GM19193 (cell line): ENCODE measurements around the gene KRTAP12-4.

Experiments
- POLR2A ChIP-seq: IDR thresholded peaks from 4 replicates; pipeline ENCODE4 v1.6.1; 2011; ENCODE audit not compliant: insufficient read depth, insufficient read length; ENCODE audit errors: extremely low read depth

KRTAP12-4 gene

DNA sequence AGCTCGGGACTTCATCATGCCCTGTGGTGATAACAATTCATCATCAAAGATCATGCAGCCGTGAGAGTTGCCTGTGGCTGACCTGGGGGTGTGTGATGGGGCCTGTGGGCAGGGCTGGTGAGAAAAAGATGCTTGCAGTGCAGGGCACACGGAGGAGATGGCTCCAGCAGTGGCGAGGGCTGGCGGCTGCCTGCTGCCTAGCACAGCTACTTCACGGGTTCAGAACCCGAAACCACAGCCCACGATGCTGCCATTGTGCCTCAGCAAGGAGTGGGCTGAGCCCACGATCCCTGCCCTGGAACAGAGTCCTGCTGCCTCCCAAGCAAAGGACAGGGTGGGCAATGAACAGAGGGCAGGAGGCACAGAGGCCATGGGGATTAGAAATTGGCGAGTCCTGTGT is 28.2 kb downstream of the KRTAP12-4 start:
- TF ChIP-seq POLR2A = no peak

DNA sequence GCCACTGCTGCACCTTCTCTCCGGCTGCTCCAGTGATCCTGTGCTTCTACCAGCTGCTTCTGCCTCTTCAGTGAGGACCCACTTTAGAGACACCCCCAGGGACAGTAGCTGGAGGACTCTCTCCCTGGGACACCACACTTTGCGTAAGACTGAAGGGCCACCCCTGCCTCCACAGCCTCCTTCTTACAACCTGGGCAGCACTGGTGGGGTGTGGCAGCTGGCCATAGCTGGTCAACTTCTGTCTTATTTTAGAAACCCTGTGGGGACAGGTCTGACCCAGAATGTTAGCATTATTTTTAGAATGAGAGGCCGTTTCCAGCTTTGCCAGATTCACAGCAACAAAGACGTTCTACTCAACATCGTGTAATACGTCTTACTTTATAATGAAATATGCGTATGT is 28.7 kb downstream of the KRTAP12-4 start:
- no peak for TF ChIP-seq POLR2A

DNA sequence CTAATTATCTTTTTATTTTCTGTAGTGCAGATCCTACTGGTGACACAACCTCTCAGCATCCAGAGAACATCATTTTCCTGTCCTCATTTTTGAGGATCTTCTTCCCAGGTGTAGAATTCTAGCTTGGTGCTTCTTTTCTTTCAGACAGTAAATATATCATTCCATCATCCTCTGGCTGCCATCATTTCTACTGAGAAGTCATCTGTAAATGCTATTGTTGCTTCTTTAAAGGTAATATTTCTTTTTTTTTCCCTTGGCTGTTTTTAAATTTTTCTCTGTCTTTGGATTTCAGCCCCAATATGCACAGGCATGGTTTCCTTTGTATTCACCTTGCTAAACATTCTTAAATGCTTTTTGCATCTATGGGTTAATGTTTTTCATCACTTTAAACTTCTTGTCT is 30.9 kb downstream of the KRTAP12-4 start:
- no peak for TF ChIP-seq POLR2A

DNA sequence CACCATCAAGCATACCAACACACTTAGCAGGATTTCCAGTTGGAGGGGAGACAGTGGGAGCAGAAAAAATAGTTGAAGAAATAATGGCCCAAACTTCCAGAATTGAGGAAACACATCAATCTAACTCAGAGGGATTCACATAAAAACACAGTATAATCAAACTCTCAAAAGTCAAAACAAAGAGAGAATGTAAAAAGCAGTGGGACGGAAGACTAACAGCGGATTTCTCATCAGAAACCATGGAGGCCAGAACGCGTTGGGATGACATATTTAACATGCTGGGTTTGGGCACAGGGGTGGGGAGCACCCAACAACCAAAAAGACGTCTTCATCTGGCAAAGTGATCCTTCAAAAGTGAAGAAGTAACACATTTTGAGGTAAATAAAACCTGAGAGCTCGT is 34.6 kb downstream of the KRTAP12-4 start:
- no peak for TF ChIP-seq POLR2A

DNA sequence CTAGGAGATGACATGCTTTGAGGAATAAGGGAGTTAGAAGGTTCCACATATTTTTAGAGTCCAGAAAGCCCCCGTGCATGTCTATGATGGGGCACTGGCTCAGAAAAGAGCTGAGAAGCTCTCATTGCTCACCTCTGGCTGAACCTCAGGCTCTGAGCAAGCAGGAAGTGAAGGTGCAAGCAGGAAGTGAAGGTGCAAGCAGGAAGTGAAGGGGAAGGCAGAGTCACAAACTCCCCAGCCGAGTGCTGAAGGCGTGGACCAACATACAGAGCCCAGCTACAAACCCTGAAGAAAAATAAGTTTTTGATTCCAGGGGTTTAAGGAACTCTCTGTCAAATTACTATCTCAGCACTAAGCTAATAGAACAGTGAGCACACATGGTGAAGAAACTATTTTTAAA is 35.5 kb downstream of the KRTAP12-4 start:
- TF ChIP-seq POLR2A = no peak

DNA sequence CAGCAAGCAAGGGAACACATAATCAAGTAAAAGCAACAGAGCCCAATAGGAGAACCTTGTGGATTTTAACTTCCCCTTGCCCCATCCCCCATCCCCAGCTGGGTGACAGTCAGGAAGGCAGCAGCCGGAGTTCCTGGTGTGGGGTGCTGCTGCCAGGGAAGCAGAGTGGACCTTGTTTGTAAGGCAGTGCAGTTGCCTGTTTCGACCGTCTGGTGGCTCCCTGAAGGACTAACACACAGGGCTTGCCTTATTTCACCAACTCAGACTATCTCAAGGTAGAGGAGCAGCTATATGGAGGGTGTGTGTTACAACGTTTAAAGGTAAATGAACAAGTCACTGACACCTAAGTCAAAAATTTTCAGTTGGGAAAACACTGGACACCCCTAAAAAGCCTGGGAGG is 36.0 kb downstream of the KRTAP12-4 start:
- no peak for TF ChIP-seq POLR2A

DNA sequence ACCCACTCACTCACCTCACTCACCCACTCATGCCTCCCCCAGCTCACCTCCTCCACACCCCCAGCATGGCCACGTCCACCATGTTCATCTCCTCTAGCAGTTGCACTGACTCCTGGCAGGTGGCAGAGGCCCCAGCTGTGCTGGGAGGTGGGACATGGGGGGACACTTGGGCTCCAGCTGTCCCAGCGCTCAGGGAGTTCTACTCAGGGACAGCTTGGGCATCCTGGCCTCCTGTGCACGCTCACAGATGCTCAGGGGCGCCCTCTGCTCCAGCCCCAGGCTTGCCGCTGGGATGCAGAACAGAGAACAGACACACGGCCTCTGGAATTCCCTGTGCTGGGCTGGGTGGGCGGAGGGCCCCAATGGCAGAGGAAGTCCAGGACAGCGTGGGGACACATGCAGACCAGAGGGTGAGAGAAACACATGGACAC is 37.4 kb downstream of the KRTAP12-4 start:
- TF ChIP-seq POLR2A = no peak

DNA sequence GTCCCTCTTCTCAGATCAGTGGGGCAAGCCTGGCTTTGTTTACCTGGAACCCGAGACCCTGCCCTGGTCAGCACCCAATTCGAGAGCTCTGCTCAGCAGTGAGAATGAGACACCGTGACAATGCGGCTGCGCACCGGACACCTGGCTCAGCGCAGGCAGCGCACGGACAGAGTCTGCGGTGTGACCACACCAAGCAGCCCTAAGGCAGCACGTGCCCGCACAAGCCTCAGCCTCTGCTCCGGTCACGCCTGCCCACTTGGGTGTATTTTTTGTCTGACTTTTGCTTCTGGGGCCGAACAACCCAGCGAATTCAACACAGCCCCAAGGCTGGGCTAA is 37.9 kb downstream of the KRTAP12-4 start:
- TF ChIP-seq POLR2A = no peak

DNA sequence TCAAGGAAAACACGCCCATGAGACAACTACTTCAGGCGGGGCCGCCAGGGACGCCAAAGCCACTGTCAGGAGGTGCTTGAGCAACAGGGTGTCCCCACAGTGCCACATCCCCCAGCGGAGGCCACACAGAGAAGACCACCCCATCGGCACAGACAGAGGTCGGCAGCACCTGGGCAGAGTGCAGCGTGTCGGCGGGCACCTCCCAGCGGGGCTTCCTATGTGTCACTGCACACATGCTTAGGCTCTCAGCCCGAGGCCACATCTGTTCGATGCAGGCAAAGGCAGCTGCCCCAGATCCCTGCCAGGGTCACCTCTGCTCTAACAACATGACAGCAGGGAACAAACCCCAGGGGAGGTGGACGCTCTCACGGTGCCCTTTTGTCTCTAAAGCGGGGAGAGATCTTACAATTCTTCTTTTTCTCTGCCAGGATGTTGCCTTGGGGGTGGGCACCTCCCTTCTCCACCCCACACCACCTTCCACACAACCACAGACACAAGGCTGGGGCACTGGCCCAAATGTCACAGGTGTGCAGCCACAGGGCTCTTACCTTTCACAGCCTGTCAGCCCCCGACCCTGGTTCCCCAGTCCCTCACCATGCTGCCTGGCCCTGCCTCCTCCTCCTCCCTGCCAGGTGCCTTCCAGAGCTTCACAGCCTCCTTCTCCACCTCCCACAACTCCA is 38.4 kb downstream of the KRTAP12-4 start:
- no peak for TF ChIP-seq POLR2A

DNA sequence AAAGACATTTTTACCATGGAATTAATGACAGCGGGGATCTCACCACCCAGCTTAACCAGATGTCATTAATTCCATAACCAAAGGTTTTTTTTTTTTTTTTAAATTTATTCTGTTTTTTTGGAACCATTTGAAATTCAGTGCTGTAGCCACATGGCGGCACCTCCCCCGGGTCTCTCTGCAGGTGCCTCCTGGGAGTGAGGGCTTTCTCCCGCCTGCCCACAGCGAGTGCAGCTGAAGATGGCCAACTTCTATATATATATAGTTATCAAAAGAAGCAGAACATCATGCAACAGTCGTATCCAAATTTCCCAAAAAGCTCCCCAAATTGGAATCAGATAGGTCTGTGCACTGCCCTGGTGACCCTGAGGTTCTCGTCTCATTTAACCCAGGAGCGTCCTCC is 39.0 kb downstream of the KRTAP12-4 start:
- TF ChIP-seq POLR2A = no peak

DNA sequence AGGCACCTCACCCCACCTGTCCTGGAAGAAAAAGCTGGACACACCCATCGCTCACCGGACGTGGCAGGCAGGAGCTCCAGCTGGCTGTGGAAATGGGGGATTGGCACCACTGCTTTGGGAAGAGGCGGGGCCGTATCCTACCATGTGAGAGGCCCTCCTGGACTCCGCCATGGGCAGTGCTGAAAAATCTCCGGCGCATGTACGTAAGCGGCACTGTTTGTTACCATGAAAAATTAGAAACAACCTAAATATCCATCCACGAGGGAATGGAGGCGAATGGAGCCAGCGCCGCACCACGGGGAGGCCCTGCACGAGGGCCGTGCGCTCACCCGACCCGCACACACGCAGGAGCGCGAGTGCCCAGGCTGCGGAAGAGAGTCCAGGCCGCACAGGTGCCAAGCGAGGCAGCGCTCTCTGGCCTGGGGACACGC is 39.5 kb downstream of the KRTAP12-4 start:
- TF ChIP-seq POLR2A = no peak

DNA sequence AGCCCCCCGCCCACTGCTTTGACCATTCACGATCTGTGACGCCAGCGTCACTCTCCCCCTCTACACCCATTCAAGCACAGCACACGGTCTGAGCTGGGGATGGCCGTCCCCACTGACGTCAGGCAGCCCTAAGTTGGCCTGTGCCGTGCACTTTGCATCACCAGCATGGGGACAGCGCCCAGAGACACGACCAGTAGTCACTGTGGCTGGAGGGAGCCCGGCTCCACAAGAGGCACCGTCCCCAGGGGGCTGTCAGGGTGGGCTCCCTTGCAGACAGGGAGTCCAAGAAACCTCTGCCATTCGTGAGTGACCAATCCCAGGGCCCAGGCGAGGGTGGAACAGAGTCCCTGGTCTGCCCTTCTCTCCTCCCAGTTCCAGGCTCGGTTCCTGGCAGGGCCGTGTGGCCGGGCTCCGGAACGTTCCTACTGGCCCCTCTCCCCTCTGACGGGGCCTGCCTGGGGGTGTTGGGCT is 40.3 kb downstream of the KRTAP12-4 start:
- TF ChIP-seq POLR2A = no peak

DNA sequence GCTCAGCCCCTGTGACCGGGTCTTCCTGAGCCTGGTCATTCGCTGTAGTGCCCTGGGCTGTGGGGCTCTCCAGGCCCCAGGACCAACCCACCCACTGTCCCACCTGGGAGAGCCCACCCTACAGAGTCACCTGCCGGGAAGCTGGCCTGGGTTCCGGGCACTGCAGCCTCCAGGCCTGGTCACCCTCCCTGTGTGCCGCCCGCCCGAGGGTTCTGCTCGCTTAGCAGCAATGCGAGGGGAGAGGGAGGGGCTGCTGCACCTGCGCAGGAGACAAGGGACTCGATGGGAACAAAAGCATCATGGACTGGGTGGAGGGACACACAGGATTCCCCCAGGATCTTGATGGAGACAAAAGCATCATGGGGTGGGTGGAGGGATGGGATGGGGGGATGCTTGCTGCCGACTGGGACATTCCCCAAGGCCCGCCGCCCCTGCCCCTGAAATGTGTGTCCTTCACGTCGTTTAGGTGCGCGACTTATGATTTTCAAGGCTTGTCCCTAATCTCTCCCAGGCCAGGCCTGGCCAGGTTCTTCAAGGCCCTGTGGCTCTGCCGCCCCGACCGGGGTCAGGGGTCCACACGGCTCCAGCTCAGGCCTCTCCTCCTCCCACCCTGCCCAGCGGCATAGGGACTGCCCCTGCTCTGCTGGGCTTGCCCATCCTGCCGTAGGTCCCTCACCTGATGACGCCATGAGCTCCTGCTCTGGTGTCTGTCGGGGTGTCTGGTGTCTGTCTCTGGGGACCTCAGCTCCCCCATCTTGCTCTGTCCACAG is 40.9 kb downstream of the KRTAP12-4 start:
- TF ChIP-seq POLR2A = no peak

DNA sequence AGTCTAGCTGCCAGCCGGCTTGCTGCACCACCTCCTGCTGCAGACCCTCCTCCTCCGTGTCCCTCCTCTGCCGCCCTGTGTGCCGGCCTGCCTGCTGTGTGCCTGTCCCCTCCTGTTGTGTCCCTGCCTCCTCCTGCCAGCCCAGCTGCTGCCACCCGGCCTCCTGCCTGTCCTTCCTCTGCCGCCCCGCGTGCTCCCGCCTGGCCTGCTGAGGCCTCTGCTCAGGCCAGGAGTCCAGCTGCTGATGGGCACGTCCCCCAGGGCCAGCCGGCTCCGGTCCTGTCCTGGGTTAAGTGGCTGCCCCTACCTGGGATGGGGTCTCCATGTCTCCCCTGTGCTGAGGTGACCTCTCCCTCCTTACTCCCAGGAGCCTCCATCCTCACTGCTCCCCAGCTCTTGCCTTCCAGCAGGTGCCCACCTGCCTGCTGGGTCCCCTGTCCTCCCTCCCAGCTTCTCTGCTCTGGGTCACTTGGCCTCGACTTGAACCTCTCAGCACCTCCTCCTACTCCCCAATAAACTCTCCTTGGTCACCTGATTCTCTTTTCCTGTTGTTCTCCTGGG is 41.7 kb downstream of the KRTAP12-4 start:
- TF ChIP-seq POLR2A = no peak

DNA sequence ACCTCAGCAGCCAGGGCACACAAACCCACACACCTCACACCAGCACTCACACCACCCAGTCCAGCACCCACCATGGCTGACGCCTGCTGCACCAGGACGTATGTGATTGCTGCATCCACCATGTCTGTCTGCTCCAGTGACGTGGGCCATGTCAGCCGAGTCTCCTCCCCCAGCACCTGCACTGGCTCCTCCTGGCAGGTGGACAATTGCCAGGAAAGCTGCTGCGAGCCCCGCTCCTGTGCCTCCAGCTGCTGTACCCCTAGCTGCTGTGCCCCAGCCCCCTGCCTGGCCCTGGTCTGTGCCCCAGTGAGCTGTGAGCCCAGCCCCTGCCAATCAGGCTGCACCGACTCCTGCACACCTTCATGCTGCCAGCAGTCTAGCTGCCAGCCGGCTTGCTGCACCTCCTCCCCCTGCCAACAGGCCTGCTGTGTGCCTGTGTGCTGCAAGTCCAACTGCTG is 42.4 kb downstream of the KRTAP12-4 start, which contains the start of gene KRTAP10-8:
Gene KRTAP10-8, plus strand, starts transcription at position 51 of the 458 bp plus-strand sequence. Its CDS starts 22 bp downstream, at position 73.
- no peak for TF ChIP-seq POLR2A

DNA sequence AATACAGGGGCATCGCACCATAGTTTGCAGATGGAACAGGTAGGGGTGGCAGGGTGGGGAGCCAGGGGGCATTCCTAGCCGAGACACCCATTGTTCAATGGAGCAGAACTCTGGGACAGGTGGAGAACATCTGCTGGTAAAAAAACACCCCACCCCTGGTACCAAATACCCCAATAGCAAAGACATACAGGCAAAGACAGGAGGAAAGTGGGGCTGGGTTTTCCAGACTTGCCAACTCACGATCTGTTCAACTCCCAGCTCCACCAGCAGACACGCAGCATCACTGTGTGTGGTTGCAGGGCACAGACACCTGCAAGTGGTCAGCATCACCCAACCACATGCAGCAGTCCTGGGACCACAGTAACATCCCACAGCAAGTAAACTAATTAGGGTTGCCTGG is 42.9 kb downstream of the KRTAP12-4 start:
- TF ChIP-seq POLR2A = no peak
